ENCODE results near the gene ADGRL3. TPM values are rescaled to one million over a fixed set of nuclear protein-coding genes. Genes with fewer than 3 reads are reported as not detected.

Gene ADGRL3
- total RNA-seq, 4 donors from 2014 or later, result 0.19 to 7.8 (median 1.3) TPM

DNA sequence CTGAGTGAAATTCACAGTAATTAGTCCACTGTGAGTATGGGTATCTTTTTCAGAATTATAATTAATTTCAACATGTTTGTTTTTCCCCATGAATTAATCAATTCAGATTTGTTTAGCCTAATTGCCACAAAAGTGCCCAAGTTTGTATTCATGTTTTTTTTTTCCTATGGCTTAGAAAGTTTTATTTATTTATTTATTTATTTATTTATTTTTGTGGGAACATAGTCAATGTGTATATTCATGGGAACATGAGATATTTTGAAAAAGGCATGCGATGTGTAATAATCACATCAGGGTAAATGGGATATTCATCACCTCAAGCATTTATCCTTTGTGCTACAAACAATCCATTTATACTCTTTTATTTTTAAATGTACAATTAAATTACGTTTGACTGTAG lies 475.3 kb downstream of the ADGRL3 start:
- peaks cover 0 to 4% (median 3%) of the 10 kb centered on the region in 3 donors for H3K9me3 ChIP-seq
- H3K36me3 ChIP-seq, result no peaks in the 10 kb centered on the region
- H3K4me1 ChIP-seq, result no peaks in the 10 kb centered on the region
- intact Hi-C loops (cut with DNase I), result no loop called here
- 87 to 90% methylated on average over 2 of the region's 2 CpGs for WGBS, 2 donors
- H3K4me3 ChIP-seq, result no peak overlapping the region
- no peaks in the 10 kb centered on the region for H3K27me3 ChIP-seq
- TF ChIP-seq POLR2A (IDR thresholded peaks at IDR 0.05) (no peak), CTCF (IDR thresholded peaks at IDR 0.05) (no peak)
- H3K27ac ChIP-seq, result no peak overlapping the region
- no peak for DNase-seq

DNA sequence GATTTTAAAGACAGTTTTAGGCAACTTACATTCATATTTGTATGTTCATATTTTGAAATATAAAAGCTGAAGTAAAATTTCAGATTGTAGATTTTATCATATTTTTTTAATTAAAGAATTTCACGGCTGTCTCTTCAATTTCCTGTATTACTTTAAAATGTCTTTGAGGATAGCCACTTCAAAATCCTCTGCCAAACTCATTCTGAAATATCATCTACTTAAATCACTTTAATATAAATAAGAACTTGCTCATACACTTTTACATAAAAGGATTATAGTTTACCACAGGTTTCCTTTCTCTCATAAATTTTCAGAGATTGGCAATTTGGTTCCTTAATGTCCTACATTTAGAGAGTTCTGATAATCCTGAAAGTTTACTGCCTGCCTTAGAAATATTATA lies 478.2 kb downstream of the ADGRL3 start:
- Histone ChIP-seq H3K27ac (no peak overlapping the region), H3K27me3 (no peaks in the 10 kb centered on the region), H3K9me3 (no peaks in the 10 kb centered on the region), H3K4me1 (no peaks in the 10 kb centered on the region), H3K4me3 (no peak overlapping the region), H3K36me3 (no peaks in the 10 kb centered on the region)
- intact Hi-C loops (cut with DNase I), result no loop called here
- WGBS, 2 donors, result 72 to 81% methylated on average over 1 of the region's 1 CpG
- no peak for DNase-seq
- no peak for TF ChIP-seq CTCF (IDR thresholded peaks at IDR 0.05)
- no peak for TF ChIP-seq POLR2A (IDR thresholded peaks at IDR 0.05)

- no peaks in the 10 kb centered on the region for H3K4me1 ChIP-seq
- no peak overlapping the region for H3K4me3 ChIP-seq
- no peaks in the 10 kb centered on the region for H3K9me3 ChIP-seq
- no peaks in the 10 kb centered on the region for H3K27me3 ChIP-seq
- H3K27ac ChIP-seq, result no peak overlapping the region
- intact Hi-C loops (cut with DNase I), result no loop called here
- no peak for TF ChIP-seq POLR2A (IDR thresholded peaks at IDR 0.05)
- no peak for TF ChIP-seq CTCF (IDR thresholded peaks at IDR 0.05)
- DNase-seq, result no peak
- H3K36me3 ChIP-seq, result no peaks in the 10 kb centered on the region
- 95 to 97% methylated on average over 1 of the region's 1 CpG for WGBS, 2 donors
Measured at GRCh38 chr4:61693520-61693919, 493.4 kb downstream of the ADGRL3 start.

- Histone ChIP-seq H3K27me3 (no peaks in the 10 kb centered on the region), H3K9me3 (no peaks in the 10 kb centered on the region), H3K27ac (no peak overlapping the region), H3K4me1 (no peaks in the 10 kb centered on the region), H3K4me3 (no peak overlapping the region), H3K36me3 (no peaks in the 10 kb centered on the region)
- DNase-seq, result no peak
- 69 to 78% methylated on average over 4 of the region's 4 CpGs for WGBS, 2 donors
- intact Hi-C loops (cut with DNase I), result no loop called here
- TF ChIP-seq POLR2A (IDR thresholded peaks at IDR 0.05) (no peak), CTCF (IDR thresholded peaks at IDR 0.05) (no peak)
Measured at GRCh38 chr4:61714387-61714911, 514.3 kb downstream of the ADGRL3 start.

DNA sequence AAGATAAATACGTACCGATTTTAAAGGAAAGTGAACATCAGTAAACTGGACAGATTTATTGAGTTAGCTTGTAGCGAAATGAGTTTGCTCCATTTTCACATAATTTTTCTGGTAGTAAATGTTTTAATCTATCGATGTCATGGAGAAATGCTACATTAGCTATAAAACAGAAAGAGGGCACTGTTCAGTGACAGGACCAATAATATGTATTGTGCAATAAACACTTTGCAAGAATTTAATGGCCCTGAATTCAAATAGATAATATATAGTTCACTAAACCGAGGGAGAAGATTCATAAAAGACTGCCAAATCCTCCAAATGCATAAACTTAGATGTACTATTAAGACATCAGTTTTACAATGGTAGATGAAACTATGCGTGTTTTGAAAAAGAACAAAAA lies 516.3 kb downstream of the ADGRL3 start:
- WGBS, 2 donors, result 83 to 91% methylated on average over 6 of the region's 6 CpGs
- no peaks in the 10 kb centered on the region for H3K36me3 ChIP-seq
- no peaks in the 10 kb centered on the region for H3K27me3 ChIP-seq
- no peak overlapping the region for H3K27ac ChIP-seq
- no peaks in the 10 kb centered on the region for H3K4me1 ChIP-seq
- TF ChIP-seq CTCF (IDR thresholded peaks at IDR 0.05) (no peak), POLR2A (IDR thresholded peaks at IDR 0.05) (no peak)
- H3K4me3 ChIP-seq, result no peak overlapping the region
- no peak for DNase-seq
- intact Hi-C loops (cut with DNase I), result no loop called here
- no peaks in the 10 kb centered on the region for H3K9me3 ChIP-seq
